HG03378 (cell line): ENCODE measurements around the gene SLC26A9.

ENCODE experiments used
- ATAC-seq: cut with Tn5 transposase; IDR thresholded peaks from one replicate; pipeline ENCODE4 v1.9.1; 2021; ENCODE audit warnings: mild to moderate bottlenecking, moderate library complexity; ENCODE audit not compliant: unreplicated experiment

The SLC26A9 gene

GRCh38 chr1:205950280-205950679 is 7.0 kb upstream of the SLC26A9 start:
- no peak for ATAC-seq

GRCh38 chr1:205949753-205950152 is 6.5 kb upstream of the SLC26A9 start:
- no peak for ATAC-seq

GRCh38 chr1:205948886-205949285 is 5.6 kb upstream of the SLC26A9 start:
- ATAC-seq, result no peak

- no peak for ATAC-seq
Observed at GRCh38 chr1:205948039-205948438, 4.8 kb upstream of the SLC26A9 start.

GRCh38 chr1:205947024-205947423 is 3.8 kb upstream of the SLC26A9 start:
- ATAC-seq, result no peak

- ATAC-seq, result no peak
Observed at GRCh38 chr1:205945069-205945468, 1.8 kb upstream of the SLC26A9 start.

GRCh38 chr1:205944525-205944924 is 1.3 kb upstream of the SLC26A9 start:
- no peak for ATAC-seq

- no peak for ATAC-seq
Observed at GRCh38 chr1:205942631-205943159, 561 bp downstream of the SLC26A9 start.

GRCh38 chr1:205940710-205941109 is 2.5 kb downstream of the SLC26A9 start:
- ATAC-seq, result no peak

GRCh38 chr1:205939690-205940330 is 3.4 kb downstream of the SLC26A9 start:
- ATAC-seq, result no peak

- no peak for ATAC-seq
Observed at GRCh38 chr1:205938682-205939081, 4.6 kb downstream of the SLC26A9 start.

GRCh38 chr1:205936846-205937586 is 6.2 kb downstream of the SLC26A9 start:
- no peak for ATAC-seq

- ATAC-seq, result no peak
Observed at GRCh38 chr1:205936311-205936710, 6.9 kb downstream of the SLC26A9 start.

- ATAC-seq, result no peak
Observed at GRCh38 chr1:205935869-205936268, 7.4 kb downstream of the SLC26A9 start.

- ATAC-seq, result no peak
Observed at GRCh38 chr1:205934788-205935187, 8.5 kb downstream of the SLC26A9 start.

- ATAC-seq, result no peak
Observed at GRCh38 chr1:205933671-205934618, 9.3 kb downstream of the SLC26A9 start.

- no peak for ATAC-seq
Observed at GRCh38 chr1:205932776-205933175, 10.5 kb downstream of the SLC26A9 start.

GRCh38 chr1:205930799-205931281 is 12.4 kb downstream of the SLC26A9 start:
- ATAC-seq, result no peak

GRCh38 chr1:205930195-205930577 is 13.1 kb downstream of the SLC26A9 start:
- no peak for ATAC-seq

- no peak for ATAC-seq
Observed at GRCh38 chr1:205929496-205930194, 13.6 kb downstream of the SLC26A9 start.
